Endothelial cell (in vitro differentiated cells): Measurements from ENCODE around the gene EIF2A. TPM values are rescaled to one million over a fixed set of nuclear protein-coding genes. Genes with fewer than 3 reads are reported as not detected.

ENCODE experiments used
- DNase-seq: peaks from one replicate; pipeline ENCODE4 v3.0.0; 2021; ENCODE audit warnings: low spot score
- H3K27ac Mint-ChIP-seq: one replicate; pipeline ENCODE4 v1.8.0; 2021; ENCODE audit warnings: mixed read lengths, inconsistent platforms; ENCODE audit not compliant: unreplicated experiment
- H3K27me3 Mint-ChIP-seq: one replicate; pipeline ENCODE4 v1.8.0; 2021; ENCODE audit warnings: mild to moderate bottlenecking, moderate library complexity, mixed read lengths, inconsistent platforms; ENCODE audit not compliant: unreplicated experiment
- H3K36me3 Mint-ChIP-seq: one replicate; pipeline ENCODE4 v1.8.0; 2021; ENCODE audit warnings: mild to moderate bottlenecking, low read depth, mixed read lengths, inconsistent platforms; ENCODE audit not compliant: unreplicated experiment
- H3K4me1 Mint-ChIP-seq: one replicate; pipeline ENCODE4 v1.8.0; 2021; ENCODE audit warnings: mild to moderate bottlenecking, mixed read lengths, inconsistent platforms; ENCODE audit not compliant: unreplicated experiment
- H3K4me3 Mint-ChIP-seq: one replicate; pipeline ENCODE4 v1.8.0; 2021; ENCODE audit warnings: mild to moderate bottlenecking, mixed read lengths, inconsistent platforms; ENCODE audit not compliant: unreplicated experiment
- H3K9me3 Mint-ChIP-seq: one replicate; pipeline ENCODE4 v1.8.0; 2021; ENCODE audit warnings: mixed read lengths, inconsistent platforms; ENCODE audit not compliant: unreplicated experiment
- total RNA-seq: library from RNA; stranded (reverse); fragmentation: NEBNext Ultra II Directional; extraction: Animal tissue kit (Norgen Biotek cat#: 25700); gene quantifications from one replicate; pipeline ENCODE4 v1.2.1, GENCODE V29; 2021; ENCODE audit not compliant: unreplicated experiment
- TF ChIP-seq, protein P1 (sequence below): fragments of 200-600 bp; sonication (generic); IDR thresholded peaks from one replicate; pipeline ENCODE4 v1.5.0; 2021; ENCODE audit warnings: antibody characterized with exemption; ENCODE audit not compliant: unreplicated experiment

The EIF2A gene
- total RNA-seq, 1 donor from 2014 or later, result 68.8 TPM

DNA sequence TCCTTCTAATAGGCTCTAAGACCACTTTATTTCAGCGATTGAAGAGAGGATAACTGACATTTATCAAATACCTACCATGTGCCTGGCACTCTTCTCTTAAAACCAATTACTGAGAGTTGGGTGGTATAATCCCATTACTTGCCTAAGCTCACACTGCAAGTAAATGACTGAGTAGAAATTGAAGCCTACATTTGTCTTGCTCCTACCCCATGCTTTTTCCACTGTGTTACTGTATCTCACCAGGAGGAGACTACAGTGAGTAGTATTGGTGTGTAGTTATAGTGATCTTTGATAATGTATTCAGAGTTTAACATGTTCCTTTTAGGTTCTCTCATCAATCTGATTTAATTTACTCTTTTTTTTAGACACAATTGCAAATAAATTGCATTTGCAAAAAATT lies 20.7 kb downstream of the EIF2A start:
- Mint-ChIP-seq H3K27me3 (no peaks in the 10 kb centered on the region), H3K4me3 (no peak overlapping the region), H3K27ac (no peak overlapping the region), H3K9me3 (no peaks in the 10 kb centered on the region), H3K4me1 (no peaks in the 10 kb centered on the region), H3K36me3 (peaks cover 8% of the 10 kb centered on the region)
- no peak for DNase-seq
- TF ChIP-seq, protein P1, sequence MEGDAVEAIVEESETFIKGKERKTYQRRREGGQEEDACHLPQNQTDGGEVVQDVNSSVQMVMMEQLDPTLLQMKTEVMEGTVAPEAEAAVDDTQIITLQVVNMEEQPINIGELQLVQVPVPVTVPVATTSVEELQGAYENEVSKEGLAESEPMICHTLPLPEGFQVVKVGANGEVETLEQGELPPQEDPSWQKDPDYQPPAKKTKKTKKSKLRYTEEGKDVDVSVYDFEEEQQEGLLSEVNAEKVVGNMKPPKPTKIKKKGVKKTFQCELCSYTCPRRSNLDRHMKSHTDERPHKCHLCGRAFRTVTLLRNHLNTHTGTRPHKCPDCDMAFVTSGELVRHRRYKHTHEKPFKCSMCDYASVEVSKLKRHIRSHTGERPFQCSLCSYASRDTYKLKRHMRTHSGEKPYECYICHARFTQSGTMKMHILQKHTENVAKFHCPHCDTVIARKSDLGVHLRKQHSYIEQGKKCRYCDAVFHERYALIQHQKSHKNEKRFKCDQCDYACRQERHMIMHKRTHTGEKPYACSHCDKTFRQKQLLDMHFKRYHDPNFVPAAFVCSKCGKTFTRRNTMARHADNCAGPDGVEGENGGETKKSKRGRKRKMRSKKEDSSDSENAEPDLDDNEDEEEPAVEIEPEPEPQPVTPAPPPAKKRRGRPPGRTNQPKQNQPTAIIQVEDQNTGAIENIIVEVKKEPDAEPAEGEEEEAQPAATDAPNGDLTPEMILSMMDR, result no peak

DNA sequence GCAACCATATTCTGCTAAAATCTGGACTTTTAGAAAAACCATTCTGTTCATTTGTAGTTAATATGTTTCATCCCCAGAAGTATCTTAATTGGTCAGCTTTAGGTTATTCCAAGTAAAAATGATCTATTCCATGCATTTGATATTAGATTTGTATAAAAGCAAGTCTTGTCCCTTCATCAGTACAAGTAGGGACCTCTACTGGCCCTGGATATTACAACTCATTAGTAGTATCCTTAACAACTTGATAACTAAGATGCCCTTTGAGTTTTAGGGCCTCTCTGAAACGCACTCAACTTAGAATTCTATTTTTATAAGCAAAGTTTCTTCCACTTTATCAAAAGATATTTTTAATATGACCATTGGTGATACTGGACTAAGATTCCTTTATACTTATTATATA lies 31.3 kb downstream of the EIF2A start:
- Mint-ChIP-seq H3K4me3 (no peak overlapping the region), H3K27ac (no peak overlapping the region), H3K36me3 (peaks cover 16% of the 10 kb centered on the region), H3K9me3 (no peaks in the 10 kb centered on the region), H3K4me1 (no peaks in the 10 kb centered on the region), H3K27me3 (no peaks in the 10 kb centered on the region)
- TF ChIP-seq, protein P1, result no peak
- DNase-seq, result no peak

DNA sequence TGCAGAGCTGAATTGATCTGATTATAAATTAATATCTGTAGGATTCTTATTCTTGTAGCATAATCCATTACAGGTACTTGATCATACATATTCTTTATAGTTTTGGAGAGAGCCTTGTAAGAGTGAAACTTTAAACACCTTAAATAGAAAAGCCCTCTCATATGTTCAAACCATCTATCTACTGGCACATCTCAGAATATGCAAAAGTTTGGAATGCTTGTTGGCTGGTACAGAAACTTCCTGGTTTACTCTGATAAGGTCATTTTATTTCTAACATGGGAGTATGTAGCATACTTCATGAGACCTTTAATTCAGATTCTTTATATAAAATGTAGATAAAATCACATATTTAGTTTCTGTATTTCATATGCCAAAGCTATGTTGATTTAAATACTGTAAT lies 34.6 kb downstream of the EIF2A start:
- H3K9me3 Mint-ChIP-seq, result no peaks in the 10 kb centered on the region

DNA sequence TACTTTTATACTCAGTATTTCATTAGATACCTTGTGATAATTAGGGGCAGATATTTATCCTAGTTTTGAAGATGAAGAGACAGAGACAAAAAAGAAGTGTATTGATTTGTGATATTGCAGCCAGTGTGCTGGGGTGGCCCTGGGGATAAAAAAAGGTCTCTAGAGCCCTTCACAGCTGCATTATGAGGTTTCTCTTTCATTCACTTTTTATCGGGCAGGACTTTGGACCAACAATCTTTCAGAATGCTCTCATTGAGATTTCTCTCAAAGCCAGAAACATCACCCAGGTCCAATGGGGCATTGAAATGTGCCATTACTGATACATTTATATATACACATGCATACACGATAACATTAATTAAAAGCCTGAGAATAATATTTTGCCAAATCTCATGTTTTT lies 36.0 kb downstream of the EIF2A start:
- H3K4me3 Mint-ChIP-seq, result no peak overlapping the region
- no peaks in the 10 kb centered on the region for H3K9me3 Mint-ChIP-seq
- TF ChIP-seq, protein P1, result no peak
- no peaks in the 10 kb centered on the region for H3K4me1 Mint-ChIP-seq
- peaks cover 12% of the 10 kb centered on the region for H3K36me3 Mint-ChIP-seq
- H3K27ac Mint-ChIP-seq, result no peak overlapping the region
- no peak for DNase-seq
- no peaks in the 10 kb centered on the region for H3K27me3 Mint-ChIP-seq

More for the DNA sequence above, 34.6 kb downstream of the EIF2A start:
- H3K4me1 Mint-ChIP-seq, result no peaks in the 10 kb centered on the region
- peaks cover 20% of the 10 kb centered on the region for H3K36me3 Mint-ChIP-seq
- TF ChIP-seq, protein P1, result no peak
- no peak overlapping the region for H3K4me3 Mint-ChIP-seq
- H3K27me3 Mint-ChIP-seq, result no peaks in the 10 kb centered on the region
- no peak overlapping the region for H3K27ac Mint-ChIP-seq
- no peak for DNase-seq

DNA sequence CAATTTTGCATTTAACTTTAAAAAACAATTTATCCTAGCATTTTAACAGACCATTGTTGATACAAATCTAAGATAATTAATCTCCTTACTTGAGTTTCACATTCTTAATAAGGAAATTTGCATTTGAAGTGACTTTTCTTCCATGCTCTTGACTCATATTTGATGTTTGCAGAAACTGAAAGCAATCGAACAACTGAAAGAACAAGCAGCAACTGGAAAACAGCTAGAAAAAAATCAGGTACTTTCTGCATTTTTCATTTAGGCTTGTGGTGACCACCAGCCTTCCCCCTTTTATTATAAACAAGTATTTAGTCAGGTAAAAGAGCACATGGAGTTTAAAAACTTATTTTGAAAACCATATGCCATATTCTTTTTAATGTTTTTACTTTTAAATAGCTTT lies 36.4 kb downstream of the EIF2A start:
- TF ChIP-seq, protein P1, result no peak
- H3K9me3 Mint-ChIP-seq, result no peaks in the 10 kb centered on the region
- no peaks in the 10 kb centered on the region for H3K27me3 Mint-ChIP-seq
- DNase-seq, result no peak
- H3K36me3 Mint-ChIP-seq, result peaks cover 12% of the 10 kb centered on the region
- no peak overlapping the region for H3K27ac Mint-ChIP-seq
- H3K4me1 Mint-ChIP-seq, result no peaks in the 10 kb centered on the region
- no peak overlapping the region for H3K4me3 Mint-ChIP-seq
